Measurements from ENCODE around the gene DCAF11. TPM values are rescaled to one million over a fixed set of nuclear protein-coding genes. Genes with fewer than 3 reads are reported as not detected.
A peak's percentile ranks its signal among the peaks of the same experiment; 100 is the strongest.

Gene DCAF11
- total and polyA plus RNA-seq, 2 of the 13 experiments (the other 11 are each of a cell fraction or from before 2014, with no cell fraction given) = 150 to 257 TPM

- no peak for TF ChIP-seq ZNF503 (CRISPR knock-in tag; IDR thresholded peaks at IDR 0.05)
- TF ChIP-seq ZBED4 (CRISPR knock-in tag; IDR thresholded peaks at IDR 0.05; ENCODE audit: borderline replicate concordance) = peak; percentile 32; the same call in 1 of the 2 replicates
- peak; percentile 44 for TF ChIP-seq CTCF (CRISPR knock-in tag; IDR thresholded peaks at IDR 0.05)
- TF ChIP-seq ZNF496 (CRISPR knock-in tag; IDR thresholded peaks at IDR 0.05; ENCODE audit: insufficient replicate concordance) = no peak
- no peak for TF ChIP-seq CSRNP2 (CRISPR knock-in tag; conservative IDR thresholded peaks at IDR 0.05; ENCODE audit: low read depth)
- no peak for TF ChIP-seq AGO1 (IDR thresholded peaks at IDR 0.05; ENCODE audit: low read depth, low read length, poor library complexity, severe bottlenecking)
- TF ChIP-seq NFATC3 (CRISPR knock-in tag; IDR thresholded peaks at IDR 0.05) = no peak
- TF ChIP-seq YEATS2 (CRISPR knock-in tag; IDR thresholded peaks at IDR 0.05; ENCODE audit: borderline replicate concordance) = peak; percentile 27; the same call in 1 of the 2 replicates
- TF ChIP-seq HNF4A (CRISPR knock-in tag; IDR thresholded peaks at IDR 0.05) = peak; percentile 81
- no peak for TF ChIP-seq RCOR2 (CRISPR knock-in tag; IDR thresholded peaks at IDR 0.05)
- TF ChIP-seq TCF7 (IDR thresholded peaks at IDR 0.05; ENCODE audit: low read depth) = no peak
- no peak for TF ChIP-seq GFI1 (CRISPR knock-in tag; IDR thresholded peaks at IDR 0.05; ENCODE audit: borderline replicate concordance)
- TF ChIP-seq FLYWCH1 (CRISPR knock-in tag; IDR thresholded peaks at IDR 0.05) = no peak
- TF ChIP-seq HOXA7 (CRISPR knock-in tag; IDR thresholded peaks at IDR 0.05) = no peak
- TF ChIP-seq GLI4 (CRISPR knock-in tag; IDR thresholded peaks at IDR 0.05; ENCODE audit: borderline replicate concordance) = no peak
- TF ChIP-seq ZNF775 (CRISPR knock-in tag; IDR thresholded peaks at IDR 0.05; ENCODE audit: borderline replicate concordance) = no peak
- no peak for TF ChIP-seq ZNF879 (CRISPR knock-in tag; IDR thresholded peaks at IDR 0.05)
- TF ChIP-seq ESRRA (CRISPR knock-in tag; IDR thresholded peaks at IDR 0.05; ENCODE audit: low read depth) = no peak
- no peak for TF ChIP-seq HOXD1 (CRISPR knock-in tag; IDR thresholded peaks at IDR 0.05)
- no peak for TF ChIP-seq RBM22 (optimal IDR thresholded peaks at IDR 0.05; ENCODE audit: low read length)
Observed at GRCh38 chr14:24067133-24068082, 47.2 kb upstream of the DCAF11 start (continued).
